B cell (primary cell): ENCODE data around the gene NUP98.

Source experiments
- EZH2 ChIP-seq: IDR thresholded peaks from 2 replicates; pipeline ENCODE4 v1.6.1; 2012; ENCODE audit warnings: borderline replicate concordance, low read depth, mild to moderate bottlenecking, moderate library complexity, low read length; ENCODE audit not compliant: insufficient read depth, poor library complexity, severe bottlenecking
- TF ChIP-seq, protein P1 (sequence below): fragments of 200-600 bp; IDR thresholded peaks from one replicate; pipeline ENCODE4 v1.8.0; 2022; ENCODE audit warnings: antibody characterized with exemption, mild to moderate bottlenecking

DNA sequence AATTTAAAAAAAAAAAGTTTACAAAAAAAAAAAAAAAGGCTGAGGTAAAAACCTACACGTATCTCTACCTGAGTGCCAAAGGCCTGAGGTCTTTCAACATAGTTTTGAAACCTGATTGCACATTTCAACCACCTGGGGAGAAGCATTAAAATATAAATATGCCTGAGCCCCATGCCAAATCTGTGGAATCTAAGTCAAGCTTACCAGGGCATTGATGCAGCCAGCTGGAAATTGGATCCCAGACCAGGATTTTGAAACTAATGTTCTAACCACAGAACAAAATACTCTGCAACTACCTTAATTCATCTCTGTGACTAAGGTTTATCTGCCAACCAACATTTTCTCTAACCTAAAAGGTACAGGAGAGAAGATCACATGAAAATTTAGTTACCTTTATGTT, 87.4 kb downstream of the NUP98 start:
- TF ChIP-seq, protein P1, sequence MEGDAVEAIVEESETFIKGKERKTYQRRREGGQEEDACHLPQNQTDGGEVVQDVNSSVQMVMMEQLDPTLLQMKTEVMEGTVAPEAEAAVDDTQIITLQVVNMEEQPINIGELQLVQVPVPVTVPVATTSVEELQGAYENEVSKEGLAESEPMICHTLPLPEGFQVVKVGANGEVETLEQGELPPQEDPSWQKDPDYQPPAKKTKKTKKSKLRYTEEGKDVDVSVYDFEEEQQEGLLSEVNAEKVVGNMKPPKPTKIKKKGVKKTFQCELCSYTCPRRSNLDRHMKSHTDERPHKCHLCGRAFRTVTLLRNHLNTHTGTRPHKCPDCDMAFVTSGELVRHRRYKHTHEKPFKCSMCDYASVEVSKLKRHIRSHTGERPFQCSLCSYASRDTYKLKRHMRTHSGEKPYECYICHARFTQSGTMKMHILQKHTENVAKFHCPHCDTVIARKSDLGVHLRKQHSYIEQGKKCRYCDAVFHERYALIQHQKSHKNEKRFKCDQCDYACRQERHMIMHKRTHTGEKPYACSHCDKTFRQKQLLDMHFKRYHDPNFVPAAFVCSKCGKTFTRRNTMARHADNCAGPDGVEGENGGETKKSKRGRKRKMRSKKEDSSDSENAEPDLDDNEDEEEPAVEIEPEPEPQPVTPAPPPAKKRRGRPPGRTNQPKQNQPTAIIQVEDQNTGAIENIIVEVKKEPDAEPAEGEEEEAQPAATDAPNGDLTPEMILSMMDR, result no peak
- TF ChIP-seq EZH2, result no peak
